ENCODE measurements around the gene OTOF. TPM values are rescaled to one million over a fixed set of nuclear protein-coding genes. Genes with fewer than 3 reads are reported as not detected.

OTOF gene
- total and polyA plus RNA-seq, 9 of the 15 experiments (the other 6 are each of a cell fraction or from before 2014, with no cell fraction given) = 0.03 to 0.11 (median 0.06) TPM; not detected in 5

DNA sequence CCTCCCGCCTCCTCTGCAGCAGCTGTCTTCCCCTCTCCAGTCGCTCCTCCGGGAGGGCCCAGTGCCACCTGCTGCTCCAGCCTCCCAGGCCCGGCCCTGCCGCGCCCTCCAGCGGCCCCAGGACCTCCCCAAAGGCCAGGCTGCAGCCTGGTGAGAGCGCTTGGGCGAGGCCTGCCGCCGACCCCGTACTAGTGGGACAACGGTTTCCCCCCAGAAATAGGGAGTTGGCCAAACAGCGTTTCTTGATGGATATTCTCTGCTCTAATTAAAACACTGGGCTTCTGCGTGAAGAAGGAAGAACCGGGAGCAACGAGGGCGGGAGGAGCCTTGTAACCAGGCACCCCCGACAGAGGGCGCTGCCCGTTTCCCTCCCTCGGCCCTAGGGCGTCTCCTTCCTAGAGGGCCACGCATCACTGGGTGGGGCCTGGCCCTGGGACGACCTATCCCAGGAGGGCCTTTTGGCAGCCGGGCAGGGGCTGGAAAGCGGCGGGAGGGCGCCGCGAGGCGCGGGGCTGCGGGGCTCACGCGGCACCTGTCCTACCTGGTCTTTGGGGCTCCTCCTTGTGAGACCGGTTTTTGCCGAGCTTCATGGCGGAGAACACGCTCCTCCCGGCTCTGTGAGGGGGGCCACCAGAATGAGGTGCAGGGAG lies 25.4 kb upstream of the OTOF start (continued):
- TF ChIP-seq PCBP1 (IDR thresholded peaks at IDR 0.05; ENCODE audit: low read depth, low read length, poor library complexity, severe bottlenecking) (no peak), POLR2A (conservative IDR thresholded peaks at IDR 0.05) (peak; percentile 69), TBP (optimal IDR thresholded peaks at IDR 0.05; ENCODE audit: low read depth, low read length) (no peak), EP300 (IDR thresholded peaks at IDR 0.05; ENCODE audit: low read length) (0 out of 2 replicates have a peak, but pooled peaks have one; percentile 4), HNRNPLL (IDR thresholded peaks at IDR 0.05; ENCODE audit: low read depth, low read length, poor library complexity, severe bottlenecking) (no peak), HDAC1 (IDR thresholded peaks at IDR 0.05) (peak in 1 of 2 experiments; percentile 31; a peak in 2 of 4 replicates), RB1 (IDR thresholded peaks at IDR 0.05; ENCODE audit: low read depth) (peak; percentile 94), ZNF41 (CRISPR knock-in tag; conservative IDR thresholded peaks at IDR 0.05) (no peak), ZNF444 (CRISPR knock-in tag; IDR thresholded peaks at IDR 0.05) (no peak)
- TF ChIP-seq, protein P1, sequence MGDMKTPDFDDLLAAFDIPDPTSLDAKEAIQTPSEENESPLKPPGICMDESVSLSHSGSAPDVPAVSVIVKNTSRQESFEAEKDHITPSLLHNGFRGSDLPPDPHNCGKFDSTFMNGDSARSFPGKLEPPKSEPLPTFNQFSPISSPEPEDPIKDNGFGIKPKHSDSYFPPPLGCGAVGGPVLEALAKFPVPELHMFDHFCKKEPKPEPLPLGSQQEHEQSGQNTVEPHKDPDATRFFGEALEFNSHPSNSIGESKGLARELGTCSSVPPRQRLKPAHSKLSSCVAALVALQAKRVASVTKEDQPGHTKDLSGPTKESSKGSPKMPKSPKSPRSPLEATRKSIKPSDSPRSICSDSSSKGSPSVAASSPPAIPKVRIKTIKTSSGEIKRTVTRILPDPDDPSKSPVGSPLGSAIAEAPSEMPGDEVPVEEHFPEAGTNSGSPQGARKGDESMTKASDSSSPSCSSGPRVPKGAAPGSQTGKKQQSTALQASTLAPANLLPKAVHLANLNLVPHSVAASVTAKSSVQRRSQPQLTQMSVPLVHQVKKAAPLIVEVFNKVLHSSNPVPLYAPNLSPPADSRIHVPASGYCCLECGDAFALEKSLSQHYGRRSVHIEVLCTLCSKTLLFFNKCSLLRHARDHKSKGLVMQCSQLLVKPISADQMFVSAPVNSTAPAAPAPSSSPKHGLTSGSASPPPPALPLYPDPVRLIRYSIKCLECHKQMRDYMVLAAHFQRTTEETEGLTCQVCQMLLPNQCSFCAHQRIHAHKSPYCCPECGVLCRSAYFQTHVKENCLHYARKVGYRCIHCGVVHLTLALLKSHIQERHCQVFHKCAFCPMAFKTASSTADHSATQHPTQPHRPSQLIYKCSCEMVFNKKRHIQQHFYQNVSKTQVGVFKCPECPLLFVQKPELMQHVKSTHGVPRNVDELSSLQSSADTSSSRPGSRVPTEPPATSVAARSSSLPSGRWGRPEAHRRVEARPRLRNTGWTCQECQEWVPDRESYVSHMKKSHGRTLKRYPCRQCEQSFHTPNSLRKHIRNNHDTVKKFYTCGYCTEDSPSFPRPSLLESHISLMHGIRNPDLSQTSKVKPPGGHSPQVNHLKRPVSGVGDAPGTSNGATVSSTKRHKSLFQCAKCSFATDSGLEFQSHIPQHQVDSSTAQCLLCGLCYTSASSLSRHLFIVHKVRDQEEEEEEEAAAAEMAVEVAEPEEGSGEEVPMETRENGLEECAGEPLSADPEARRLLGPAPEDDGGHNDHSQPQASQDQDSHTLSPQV (IDR thresholded peaks at IDR 0.05) = no peak; the same call in 1 of the 2 replicates
- TF ChIP-seq, protein P2, sequence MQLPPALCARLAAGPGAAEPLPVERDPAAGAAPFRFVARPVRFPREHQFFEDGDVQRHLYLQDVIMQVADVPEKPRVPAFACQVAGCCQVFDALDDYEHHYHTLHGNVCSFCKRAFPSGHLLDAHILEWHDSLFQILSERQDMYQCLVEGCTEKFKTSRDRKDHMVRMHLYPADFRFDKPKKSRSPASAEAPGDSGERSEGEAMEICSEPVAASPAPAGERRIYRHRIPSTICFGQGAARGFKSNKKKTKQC (CRISPR knock-in tag; IDR thresholded peaks at IDR 0.05) = peak; percentile 93
- TF ChIP-seq, protein P3, sequence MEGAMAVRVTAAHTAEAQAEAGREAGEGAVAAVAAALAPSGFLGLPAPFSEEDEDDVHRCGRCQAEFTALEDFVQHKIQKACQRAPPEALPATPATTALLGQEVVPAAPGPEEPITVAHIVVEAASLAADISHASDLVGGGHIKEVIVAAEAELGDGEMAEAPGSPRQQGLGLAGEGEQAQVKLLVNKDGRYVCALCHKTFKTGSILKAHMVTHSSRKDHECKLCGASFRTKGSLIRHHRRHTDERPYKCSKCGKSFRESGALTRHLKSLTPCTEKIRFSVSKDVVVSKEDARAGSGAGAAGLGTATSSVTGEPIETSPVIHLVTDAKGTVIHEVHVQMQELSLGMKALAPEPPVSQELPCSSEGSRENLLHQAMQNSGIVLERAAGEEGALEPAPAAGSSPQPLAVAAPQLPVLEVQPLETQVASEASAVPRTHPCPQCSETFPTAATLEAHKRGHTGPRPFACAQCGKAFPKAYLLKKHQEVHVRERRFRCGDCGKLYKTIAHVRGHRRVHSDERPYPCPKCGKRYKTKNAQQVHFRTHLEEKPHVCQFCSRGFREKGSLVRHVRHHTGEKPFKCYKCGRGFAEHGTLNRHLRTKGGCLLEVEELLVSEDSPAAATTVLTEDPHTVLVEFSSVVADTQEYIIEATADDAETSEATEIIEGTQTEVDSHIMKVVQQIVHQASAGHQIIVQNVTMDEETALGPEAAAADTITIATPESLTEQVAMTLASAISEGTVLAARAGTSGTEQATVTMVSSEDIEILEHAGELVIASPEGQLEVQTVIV (CRISPR knock-in tag; IDR thresholded peaks at IDR 0.05; ENCODE audit: borderline replicate concordance) = no peak
- TF ChIP-seq, protein P4, sequence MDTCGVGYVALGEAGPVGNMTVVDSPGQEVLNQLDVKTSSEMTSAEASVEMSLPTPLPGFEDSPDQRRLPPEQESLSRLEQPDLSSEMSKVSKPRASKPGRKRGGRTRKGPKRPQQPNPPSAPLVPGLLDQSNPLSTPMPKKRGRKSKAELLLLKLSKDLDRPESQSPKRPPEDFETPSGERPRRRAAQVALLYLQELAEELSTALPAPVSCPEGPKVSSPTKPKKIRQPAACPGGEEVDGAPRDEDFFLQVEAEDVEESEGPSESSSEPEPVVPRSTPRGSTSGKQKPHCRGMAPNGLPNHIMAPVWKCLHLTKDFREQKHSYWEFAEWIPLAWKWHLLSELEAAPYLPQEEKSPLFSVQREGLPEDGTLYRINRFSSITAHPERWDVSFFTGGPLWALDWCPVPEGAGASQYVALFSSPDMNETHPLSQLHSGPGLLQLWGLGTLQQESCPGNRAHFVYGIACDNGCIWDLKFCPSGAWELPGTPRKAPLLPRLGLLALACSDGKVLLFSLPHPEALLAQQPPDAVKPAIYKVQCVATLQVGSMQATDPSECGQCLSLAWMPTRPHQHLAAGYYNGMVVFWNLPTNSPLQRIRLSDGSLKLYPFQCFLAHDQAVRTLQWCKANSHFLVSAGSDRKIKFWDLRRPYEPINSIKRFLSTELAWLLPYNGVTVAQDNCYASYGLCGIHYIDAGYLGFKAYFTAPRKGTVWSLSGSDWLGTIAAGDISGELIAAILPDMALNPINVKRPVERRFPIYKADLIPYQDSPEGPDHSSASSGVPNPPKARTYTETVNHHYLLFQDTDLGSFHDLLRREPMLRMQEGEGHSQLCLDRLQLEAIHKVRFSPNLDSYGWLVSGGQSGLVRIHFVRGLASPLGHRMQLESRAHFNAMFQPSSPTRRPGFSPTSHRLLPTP (IDR thresholded peaks at IDR 0.05; ENCODE audit: borderline replicate concordance, extremely low read depth, insufficient read length) = no peak
